ENCODE data around the gene GCAT.

DNA sequence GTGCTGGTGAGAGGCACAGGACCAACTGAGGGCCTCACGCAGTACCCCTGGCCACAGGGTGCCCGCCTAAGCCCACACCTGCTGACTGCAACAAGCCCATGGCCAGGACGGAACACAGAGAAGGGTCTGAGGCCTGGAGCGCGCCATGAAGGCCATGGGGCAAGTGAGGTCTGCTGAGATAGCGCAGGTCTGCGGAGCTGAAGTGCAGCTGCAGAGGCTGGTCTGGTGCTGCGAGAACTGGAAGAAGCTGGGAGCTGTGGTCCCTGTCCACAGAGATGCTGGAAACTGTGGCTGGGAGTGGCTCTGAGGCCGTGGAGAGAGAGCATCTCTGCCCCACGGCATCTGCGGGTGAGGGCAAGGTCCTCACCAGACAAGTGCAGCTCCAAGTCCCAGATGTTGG lies 23.7 kb downstream of the GCAT start:
- no peak for TF ChIP-seq EZH2 (IDR thresholded peaks at IDR 0.05)
- TF ChIP-seq POLR2AphosphoS5 (IDR thresholded peaks at IDR 0.05; ENCODE audit: borderline replicate concordance, low read depth, low read length): no peak
